GM21528 (cell line): ENCODE data around the gene GPR173.

ENCODE experiments used
- ATAC-seq: cut with Tn5 transposase; IDR thresholded peaks from one replicate; pipeline ENCODE4 v1.9.1; 2021; ENCODE audit warnings: mild to moderate bottlenecking, moderate library complexity; ENCODE audit not compliant: unreplicated experiment, low FRiP score

The GPR173 gene

DNA sequence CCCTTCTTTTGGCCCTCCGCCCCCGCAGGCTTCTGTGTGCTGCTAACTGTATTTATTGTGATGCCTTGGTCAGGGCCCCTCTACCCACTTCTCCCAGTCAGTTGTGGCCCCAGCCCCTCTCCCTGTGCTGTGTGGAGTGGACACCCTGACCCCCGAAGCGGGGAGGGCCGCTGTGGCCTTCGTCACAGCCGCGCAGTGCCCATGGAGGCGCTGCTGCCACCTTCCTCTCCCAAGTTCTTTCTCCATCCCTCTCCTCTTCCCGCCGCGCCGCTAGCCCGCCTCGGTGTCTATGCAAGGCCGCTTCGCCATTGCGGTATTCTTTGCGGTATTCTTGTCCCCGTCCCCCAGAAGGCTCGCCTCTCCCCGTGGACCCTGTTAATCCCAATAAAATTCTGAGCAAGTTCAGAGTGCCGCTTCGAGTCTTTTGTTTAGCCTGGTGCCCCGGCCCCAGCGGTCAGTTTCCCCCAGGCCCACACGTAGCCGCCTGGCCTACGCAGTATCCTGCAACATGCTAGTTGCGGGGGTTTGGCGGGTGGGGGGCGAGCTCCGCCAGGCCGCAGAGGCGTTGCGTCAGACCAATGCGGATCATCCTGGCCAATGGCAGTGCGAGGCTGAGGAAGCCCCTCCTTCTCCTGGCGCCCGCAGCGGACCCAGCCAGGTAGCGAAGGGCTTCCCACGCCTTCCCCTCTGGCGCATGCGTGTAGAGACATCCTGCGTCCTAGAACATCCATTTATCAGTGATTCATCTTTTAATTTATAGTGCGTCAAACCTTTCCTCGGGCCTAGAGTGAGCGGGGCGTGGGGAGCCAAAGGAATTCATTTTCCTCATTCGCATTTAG lies 39.8 kb downstream of the GPR173 start:
- no peak for ATAC-seq

DNA sequence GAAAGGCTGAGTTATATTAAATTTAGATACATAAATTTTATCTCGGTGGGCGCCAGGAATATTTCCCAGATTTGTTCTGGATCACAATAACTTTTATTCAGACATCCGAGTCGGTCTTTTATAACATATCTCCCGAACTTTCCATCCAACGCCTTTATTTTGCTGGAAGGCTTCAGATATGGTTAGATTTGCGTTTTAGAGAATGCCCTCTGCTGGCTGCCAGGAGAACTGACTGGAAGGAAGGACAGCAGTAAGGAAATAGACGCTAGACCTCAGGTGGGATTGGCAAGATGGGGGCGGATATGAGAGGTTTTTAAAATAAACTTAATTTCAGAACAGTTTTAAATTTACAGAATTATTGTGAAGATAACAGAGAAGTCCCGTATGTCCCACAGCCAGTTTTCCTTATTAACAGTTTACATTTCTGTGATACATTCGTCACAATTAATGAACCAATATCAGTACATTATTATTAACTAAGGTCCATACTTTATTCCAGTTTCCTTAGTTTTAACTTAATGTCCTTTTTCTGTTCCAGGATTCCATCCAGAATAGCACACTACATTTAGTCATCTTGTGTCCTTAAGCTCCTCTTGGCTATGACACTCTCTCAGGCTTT lies 40.7 kb downstream of the GPR173 start:
- no peak for ATAC-seq

DNA sequence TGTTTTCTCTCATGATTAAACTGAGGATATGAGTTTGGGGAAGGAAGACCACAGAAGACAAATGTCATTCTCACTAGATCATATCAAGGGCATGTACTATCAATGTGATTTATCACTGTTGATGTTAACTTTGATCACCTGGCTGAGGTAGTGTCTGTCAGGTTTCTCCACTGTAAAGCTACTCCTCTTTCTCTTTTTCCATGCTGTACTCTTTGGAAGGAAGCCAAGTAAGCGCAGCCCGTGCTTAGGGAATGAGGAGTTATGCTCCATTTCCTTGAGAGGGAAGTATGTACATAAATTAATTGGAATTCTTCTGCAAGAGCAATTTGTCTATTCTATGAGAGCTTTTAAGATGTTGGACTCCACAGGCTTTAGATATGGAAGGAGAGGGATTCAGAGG lies 41.3 kb downstream of the GPR173 start:
- ATAC-seq: no peak

DNA sequence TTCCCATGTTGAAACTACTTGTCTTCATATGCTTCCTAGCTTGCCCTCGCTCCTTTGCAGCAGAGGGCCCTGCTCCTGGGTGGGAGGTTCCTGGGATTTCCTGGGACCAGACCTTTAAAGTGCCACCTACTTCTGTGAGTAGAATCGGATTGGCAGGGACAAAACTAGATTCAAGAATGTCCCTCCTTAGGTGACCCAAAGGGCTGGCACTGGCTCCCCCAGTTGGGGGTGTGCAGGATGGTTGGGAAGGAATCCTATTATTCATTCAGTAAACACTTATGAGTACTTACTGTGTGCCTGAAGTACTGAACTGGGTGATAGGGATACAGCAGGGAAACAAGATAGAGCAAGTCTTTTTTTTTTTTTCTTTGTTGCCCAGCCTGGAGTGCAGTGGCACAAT lies 42.8 kb downstream of the GPR173 start:
- ATAC-seq: no peak

DNA sequence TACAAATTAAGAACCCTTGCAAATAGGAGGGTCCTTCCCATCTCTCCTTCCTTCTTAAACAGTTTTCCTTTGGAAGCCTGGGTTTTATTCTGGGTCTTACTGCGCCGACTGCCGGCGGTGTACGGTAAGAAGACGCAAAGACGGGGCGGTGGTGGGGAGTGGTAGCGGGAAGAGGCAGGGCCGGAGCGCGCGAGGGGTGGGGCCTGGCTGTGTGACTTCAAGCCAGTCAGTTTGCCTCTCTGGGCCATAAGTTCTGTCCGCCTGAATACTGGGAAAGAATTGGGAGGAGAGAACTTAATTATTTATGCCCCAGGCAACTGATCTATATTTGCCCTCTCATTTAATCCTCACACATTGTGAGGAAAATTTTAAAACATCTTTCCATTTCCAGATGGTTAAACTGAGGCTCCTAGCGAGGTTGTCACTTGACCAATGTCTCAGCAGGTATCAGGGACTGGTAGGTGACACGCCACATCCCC lies 44.6 kb downstream of the GPR173 start:
- ATAC-seq: peak; percentile 53

DNA sequence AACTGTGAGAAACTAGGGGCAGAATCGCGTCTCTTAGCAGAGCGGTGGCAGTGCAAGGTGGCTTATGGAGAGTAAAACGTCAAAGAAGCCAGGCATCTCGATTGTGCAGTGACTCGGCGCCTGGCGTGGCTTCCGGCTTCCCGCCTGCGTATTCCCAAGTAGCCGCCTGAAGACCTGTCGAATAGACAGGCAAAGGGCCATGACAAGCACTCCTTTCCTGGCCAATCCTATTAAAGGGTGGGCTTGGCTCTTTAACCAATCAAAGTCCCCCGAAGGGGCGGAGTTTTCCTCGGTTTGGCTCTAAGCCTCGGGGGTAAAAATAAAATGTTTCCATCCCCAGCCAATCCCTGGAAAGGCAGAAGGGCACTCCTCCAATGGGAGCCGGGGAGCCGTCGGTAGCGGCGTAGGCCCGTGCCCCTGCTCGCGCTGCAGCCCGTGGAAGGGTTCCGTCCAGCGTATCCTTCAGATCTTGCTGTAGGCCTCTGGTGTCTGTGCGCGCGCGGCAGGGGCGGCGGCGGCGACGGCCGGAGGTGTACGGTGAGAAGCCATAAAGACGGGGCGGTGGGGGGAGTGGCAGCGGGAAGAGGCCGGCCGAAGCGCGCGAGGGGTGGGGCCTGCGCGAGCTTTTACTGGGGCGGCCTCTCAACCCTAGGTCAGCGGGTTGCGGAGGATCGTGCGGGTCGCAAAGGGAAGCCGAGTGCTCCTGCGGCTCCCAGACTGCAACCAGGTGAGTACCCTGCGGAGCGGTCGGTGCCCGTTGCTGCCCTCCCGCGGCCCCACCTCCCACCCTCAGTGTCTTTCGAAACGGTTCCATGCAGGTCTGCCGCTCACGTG lies 45.4 kb downstream of the GPR173 start, which contains the start of gene KANTR:
KANTR (plus strand) TSS at position 395 of the 834 bp plus-strand sequence. CDS start 30,131 bp downstream, outside the sequence.
- ATAC-seq: peak; percentile 81

DNA sequence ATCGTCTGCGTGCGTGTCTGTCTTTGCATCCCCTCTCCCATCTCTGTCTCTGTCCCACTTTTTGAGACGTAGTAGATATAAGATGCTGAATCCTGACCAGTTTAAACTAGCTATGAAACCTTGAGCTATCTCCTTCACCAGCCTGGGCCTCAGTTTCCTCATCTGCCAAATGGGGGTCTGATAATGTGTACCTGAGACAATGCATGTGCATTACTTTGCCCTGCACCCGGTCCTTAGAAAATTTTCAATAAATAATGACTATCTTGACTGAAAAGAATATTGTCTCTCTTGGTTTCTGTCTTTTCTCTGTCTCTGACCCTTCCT lies 46.0 kb downstream of the GPR173 start:
- ATAC-seq: no peak

DNA sequence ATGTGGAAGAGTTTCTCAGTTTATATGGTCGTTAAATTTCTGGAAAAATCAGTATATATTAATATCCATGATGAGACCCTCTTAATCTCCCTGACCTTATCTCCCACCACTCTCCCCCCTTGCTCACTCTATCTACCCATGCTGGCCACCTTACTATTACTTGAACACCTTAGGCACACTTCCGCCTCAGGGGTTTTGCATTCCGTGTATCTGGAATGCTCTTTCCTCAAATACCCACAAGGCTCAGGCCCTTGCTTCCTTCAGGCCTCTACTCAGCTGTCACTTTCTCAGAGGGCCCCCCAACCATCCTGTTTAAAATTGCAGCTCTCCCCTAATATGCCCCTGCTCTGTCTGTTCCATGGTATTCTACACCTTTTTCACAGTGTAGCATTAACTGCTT lies 47.2 kb downstream of the GPR173 start:
- ATAC-seq: no peak

DNA sequence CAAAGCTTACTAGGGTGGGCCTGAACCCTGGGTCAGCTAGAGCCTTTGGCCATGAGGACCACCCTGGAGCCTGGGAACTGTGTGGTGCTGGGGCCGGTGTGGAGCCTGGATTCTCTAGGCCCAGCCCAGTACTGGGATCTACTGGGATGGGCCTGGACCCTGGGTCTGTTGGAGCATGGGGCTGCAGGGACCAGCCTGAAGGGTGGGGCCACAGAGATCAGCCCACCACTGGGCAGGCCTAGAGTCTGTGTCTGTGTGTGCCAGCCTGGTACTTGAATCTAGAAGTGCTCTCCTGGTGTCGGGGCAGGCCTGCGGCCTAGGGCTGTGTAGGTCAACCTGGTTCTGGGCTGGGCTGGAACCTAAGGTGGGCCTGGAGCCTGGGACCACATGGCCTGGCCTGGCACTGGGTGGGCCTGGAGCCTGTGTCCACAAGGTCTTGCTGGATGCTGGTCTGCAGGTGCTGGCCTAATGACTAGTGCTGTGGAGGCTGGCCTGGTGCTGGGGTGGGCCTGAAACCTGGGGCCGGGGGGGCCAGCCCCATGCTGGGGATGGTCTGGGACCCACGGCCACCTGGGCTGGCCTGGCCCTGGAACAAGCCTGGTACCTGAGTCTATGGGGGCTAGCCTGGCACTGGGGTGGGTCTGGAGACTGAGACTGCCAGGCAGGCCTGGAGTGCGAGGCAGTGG lies 66.4 kb downstream of the GPR173 start:
- ATAC-seq: no peak

DNA sequence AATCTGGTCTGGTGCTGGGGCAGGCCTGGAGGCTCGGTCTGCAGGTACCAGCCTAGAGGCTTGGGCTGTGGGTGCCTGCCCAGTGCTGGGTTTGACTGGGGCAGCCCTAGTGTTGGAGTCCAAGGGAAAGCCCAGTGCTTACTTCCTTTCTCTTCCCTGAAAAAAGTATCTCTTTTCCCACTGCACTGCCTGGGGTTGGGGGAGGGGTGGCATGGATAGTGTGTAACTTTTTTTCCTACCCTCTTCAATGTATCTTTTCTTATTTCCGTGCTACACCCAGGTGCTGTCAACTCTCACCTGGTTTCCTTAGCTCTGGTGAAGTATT lies 66.9 kb downstream of the GPR173 start:
- no peak for ATAC-seq

DNA sequence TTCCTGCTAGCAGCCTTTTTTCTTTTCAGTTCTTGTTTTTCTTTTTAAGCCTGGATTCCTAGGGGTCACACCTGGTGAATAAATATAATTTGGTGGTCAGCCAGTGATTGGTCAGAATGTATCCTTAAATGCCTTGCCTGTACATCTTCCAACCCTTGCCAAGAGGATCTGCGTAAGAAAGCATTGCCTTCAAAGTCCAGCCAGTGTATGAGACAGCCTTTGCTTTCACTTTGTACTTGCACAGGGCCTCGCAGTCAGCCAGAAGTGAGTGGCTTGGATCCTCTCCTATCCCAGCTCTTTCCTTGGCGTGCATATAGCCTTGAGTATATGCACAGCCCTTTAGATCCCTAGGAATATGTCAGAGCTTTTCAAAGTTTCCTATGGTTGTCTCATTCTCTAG lies 67.5 kb downstream of the GPR173 start:
- ATAC-seq: no peak

DNA sequence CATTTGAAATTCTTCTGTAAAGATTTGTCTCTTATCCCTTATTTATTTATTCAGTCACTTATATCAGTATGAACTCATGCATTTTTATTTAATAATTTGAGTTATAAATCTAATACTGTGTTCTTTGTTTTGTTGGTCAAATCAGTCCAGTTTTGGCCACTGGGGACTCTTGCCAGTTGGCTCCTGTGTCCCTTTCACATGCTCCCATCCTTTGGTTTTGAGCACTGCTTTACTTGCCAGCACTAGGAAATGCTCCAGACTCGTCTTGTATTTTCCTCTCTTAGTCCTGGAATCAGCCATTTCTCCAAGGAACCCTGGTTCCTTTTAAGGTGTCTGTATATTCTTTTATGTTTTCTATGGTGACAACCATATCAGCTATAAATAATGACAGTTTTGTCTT lies 73.4 kb downstream of the GPR173 start:
- ATAC-seq: no peak

DNA sequence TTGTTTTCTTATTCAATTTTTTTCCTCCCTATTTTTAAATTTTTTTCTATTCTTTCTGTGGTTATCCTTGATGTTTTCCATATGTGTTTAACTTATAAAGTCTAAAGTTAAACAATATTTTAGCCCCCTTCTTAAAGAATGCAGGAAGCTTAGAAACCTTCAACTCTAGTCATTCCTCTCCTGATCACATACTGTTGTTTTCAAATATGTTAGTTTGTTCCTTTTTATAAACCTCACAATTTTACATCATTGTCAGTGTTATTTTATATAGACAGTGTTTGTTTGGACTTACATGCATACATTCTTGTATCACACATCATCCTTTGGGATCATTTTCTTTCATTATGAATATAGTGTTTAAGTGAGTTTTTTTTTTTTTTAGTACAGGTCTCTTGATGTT lies 76.9 kb downstream of the GPR173 start:
- ATAC-seq: no peak

DNA sequence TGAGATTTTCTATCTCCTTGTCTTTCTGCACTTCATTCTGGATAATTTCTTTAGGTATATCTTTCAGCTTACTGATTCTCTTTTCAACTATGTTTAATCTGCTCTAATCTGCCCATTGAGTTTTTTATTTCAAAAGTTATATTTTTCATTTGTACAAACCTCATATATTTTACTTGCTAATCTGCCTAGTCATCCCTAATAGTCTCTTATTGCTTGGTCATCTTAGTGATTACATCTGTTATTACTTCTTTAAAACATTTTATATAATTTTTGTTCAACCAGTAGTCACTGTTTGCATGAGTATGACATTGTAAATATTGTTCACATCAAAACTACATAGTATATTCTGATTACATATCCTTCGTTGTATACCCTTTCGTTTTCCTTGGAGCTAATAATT lies 77.8 kb downstream of the GPR173 start:
- no peak for ATAC-seq

DNA sequence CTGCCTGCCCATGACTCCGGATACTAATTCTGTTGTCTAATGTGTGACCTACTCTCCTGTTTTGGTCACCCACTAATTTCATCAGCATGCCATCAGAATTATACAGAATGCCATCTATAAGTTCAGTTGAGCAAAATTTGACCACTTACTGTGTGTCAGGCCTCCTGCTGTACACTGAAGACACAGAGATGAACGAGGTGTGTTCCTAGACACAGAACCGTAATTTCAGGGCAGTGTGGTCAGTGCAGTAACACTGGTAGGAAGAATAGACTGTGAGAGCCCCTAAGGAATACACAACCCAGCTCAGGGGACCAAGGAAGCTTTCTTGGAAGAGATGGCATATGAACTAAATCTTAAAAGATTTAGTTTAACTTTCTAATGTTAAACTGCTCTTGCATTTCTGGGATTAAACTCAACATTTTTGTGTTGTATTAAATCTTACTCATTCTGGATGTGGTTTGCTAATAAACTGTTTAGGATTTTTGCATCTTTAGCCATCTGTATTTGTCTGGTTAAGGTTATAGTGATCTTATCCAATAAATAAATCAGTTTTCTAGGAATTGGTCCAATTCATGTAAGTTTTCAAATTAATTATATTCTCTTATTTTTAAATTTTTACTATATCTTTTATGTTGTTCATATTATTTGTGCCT lies 79.6 kb downstream of the GPR173 start:
- no peak for ATAC-seq
